Measurements from ENCODE around the gene PRXL2A.

DNA sequence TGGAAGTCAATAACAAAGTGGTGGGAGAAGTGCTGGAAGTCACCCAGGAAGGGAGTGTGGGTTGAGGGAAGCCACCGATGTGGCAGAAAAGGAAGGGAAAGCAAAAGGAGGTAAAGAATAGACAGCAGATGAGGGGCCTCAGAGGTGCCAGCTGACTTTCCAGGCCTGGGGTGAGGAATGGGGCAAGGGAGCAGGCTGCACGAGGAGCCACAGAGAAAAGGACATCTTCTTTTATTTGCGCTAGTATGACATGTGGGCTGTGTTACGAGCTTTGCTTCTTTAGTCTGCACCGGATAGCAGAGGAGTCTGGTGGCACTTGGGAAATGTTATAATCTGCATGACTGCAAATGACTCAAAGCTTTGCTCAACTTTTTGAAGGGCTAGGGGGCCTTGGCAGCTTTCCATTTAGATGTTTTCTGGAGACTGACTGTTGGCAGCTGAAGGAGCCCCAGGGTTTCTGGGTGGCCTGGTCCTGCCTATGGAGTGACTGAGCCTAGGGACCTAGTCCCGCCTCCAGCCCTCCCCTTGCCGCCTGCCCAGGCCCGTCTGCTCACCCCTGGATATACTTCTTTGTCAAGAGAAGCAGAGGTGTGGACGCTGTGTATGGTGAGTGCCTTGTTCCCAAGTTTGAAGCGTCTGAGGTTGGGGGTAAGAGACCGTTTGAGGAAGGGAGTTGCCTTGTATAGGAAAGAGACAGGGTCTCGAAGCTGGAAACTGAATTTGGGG, 5.1 kb downstream of the PRXL2A start:
- TF ChIP-seq, protein P1, sequence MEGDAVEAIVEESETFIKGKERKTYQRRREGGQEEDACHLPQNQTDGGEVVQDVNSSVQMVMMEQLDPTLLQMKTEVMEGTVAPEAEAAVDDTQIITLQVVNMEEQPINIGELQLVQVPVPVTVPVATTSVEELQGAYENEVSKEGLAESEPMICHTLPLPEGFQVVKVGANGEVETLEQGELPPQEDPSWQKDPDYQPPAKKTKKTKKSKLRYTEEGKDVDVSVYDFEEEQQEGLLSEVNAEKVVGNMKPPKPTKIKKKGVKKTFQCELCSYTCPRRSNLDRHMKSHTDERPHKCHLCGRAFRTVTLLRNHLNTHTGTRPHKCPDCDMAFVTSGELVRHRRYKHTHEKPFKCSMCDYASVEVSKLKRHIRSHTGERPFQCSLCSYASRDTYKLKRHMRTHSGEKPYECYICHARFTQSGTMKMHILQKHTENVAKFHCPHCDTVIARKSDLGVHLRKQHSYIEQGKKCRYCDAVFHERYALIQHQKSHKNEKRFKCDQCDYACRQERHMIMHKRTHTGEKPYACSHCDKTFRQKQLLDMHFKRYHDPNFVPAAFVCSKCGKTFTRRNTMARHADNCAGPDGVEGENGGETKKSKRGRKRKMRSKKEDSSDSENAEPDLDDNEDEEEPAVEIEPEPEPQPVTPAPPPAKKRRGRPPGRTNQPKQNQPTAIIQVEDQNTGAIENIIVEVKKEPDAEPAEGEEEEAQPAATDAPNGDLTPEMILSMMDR (conservative IDR thresholded peaks at IDR 0.05; ENCODE audit: low read depth, low read length), result no peak
- TF ChIP-seq POLR2A (IDR thresholded peaks at IDR 0.05; ENCODE audit: low read depth, low read length) (no peak), CEBPB (IDR thresholded peaks at IDR 0.05; ENCODE audit: low read depth, low read length) (no peak), CHD1 (IDR thresholded peaks at IDR 0.05; ENCODE audit: low read depth, low read length) (no peak), MAFK (IDR thresholded peaks at IDR 0.05; ENCODE audit: low read depth, low read length) (no peak), MAZ (IDR thresholded peaks at IDR 0.05; ENCODE audit: borderline replicate concordance, low read depth, low read length) (no peak), MXI1 (IDR thresholded peaks at IDR 0.05; ENCODE audit: borderline replicate concordance, low read depth, low read length) (no peak), FOS (IDR thresholded peaks at IDR 0.05; ENCODE audit: low read depth, low read length) (no peak), RAD21 (IDR thresholded peaks at IDR 0.05; ENCODE audit: low read length) (no peak), SMC3 (IDR thresholded peaks at IDR 0.05; ENCODE audit: low read depth, low read length) (no peak), RFX5 (IDR thresholded peaks at IDR 0.05; ENCODE audit: low read depth, low read length) (peak; percentile 34; the same call in 1 of the 2 replicates)
- TF ChIP-seq, protein P2, sequence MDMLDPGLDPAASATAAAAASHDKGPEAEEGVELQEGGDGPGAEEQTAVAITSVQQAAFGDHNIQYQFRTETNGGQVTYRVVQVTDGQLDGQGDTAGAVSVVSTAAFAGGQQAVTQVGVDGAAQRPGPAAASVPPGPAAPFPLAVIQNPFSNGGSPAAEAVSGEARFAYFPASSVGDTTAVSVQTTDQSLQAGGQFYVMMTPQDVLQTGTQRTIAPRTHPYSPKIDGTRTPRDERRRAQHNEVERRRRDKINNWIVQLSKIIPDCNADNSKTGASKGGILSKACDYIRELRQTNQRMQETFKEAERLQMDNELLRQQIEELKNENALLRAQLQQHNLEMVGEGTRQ (IDR thresholded peaks at IDR 0.05; ENCODE audit: low read depth, low read length), result no peak

All from IMR-90 (cell line).